SKM-1 treated with dmso at 0.1 percent for 144 hours (cell line): ENCODE results near the gene FAF1.

Source experiments
- DNase-seq: peaks from one replicate; lab custom pipeline; 2025; ENCODE audit not compliant: unreplicated experiment; lab: John Stamatoyannopoulos, UW

The FAF1 gene

DNA sequence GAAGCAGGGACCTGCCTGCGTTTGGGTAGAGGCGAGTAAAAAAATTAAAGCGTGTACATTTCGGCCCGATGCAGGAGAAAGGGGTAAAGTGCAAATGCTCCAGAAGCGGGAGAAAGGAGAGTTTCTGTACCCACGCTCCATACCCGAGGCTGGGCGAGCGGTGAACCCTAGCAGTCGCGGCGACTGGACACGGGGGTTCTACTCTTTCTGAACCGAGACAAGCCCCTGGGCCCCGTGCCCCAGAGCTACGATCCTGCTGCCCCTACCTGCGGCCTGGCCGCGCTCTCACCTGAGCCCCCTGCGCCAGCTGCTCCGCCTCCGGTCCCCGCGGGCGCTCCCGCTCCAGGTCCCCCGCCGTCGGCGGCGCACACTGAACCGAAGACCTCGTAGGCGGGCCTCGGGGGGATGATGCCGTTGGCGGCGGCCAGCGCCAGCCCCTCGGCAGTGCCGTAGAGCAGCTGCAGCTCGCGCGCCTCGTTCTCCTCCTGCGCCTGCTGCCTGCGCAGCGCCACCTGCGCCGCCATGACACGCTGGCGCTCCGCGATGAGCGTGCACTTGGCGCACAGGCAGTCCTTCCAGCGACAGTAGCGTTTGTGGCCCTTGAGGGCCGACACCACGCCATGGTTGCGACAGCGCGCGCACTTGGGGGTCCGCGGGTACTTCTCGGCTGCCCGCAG, 539.2 kb downstream of the FAF1 start:
- no peak for DNase-seq

DNA sequence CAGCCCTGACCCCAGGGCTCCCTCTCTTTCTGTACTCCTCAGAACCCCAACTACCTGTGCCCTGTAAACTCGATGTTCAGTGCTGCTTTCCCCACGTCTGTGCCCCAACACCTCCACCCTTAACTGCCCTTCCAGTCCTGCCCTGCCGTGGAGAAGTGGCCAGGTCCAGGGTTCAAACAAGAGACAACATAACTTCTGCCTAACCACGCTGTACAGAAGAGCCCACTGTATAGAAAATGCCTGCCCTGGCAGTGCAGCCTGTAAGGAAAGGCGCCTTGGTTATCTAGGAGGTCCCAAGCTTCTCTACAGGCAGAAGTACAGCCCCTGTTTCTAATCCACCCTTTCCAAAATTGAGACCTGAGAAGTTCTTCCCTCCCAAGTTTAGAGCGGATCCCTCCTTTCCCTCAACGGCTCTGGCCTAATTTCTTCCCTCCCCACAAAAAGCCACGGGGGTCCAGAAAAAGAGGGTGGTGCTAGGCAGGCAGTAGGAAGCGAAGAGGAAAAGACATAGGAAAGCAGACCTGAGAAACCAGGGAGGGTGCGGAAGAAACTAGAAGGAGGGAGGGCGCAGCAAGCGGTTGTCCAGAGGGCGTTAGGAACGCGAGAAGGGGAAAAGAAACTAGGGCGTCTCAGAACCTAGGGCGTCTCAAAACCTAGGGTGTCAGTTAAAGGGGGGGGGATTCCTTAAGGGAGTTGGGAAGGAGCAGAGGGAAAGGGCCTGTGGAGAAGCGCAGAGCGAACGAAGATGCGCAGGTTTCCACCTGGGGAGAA, 540.0 kb downstream of the FAF1 start:
- DNase-seq, result no peak

DNA sequence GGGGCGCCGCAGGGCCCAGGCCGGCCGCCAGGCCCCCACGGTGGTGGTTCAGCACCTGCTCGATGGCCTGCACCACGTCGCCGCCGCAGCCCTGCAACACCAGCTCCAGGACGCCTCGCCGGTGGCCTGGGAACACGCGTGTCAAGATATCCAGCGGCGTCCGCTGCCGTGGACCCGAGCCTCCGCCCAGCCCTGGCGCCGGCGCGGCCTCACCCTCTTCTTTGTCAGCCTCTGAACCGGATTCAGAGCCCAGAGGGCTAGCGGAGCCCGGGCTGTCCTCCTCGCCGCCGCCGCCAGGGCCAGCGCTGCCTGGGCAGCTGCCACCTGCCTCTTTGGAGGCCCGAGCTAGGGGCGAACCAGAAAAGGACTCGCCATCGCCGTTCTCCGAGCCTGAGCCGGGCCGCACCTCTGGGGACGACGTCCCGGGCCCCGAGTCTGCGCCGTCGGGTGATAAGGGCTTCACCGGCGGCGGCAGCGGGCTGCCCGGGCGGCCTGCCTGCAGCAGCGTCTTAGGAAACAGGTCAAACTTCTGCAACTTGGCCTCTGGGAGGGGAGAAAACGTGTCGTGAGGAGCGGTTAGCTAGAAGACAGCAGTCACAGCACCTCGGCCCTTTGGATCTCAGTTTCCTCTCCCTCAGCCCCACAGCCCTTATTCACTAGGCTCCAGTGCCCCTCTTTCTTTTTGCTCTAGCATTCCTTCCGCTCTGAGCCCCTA, 540.7 kb downstream of the FAF1 start:
- DNase-seq, result no peak

DNA sequence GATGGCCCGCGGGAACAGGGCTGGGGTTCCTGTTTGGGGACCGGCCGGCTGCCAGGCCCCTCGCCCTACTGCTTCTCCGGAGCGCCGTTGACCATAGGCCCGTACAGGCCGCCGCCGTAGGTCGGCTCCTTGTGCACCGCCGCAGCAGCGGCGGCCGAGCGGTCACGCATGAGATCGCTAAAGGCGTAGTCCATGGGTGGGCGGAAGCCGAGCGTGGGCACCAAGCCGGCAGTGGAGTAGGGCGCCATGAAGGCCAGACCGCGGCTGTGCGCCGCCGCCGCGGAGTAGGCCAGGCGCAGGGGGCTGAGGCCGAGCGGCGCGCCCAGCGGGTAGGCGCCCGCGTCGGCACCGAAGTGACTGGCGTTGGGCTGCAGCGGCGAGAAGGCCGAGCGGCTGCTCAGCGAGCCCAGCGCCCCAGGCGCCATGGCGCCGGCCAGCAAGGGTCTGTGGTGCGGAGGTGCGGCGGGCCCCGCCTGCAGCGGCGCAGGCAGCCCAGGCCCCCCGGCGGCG, 541.4 kb downstream of the FAF1 start:
- no peak for DNase-seq

DNA sequence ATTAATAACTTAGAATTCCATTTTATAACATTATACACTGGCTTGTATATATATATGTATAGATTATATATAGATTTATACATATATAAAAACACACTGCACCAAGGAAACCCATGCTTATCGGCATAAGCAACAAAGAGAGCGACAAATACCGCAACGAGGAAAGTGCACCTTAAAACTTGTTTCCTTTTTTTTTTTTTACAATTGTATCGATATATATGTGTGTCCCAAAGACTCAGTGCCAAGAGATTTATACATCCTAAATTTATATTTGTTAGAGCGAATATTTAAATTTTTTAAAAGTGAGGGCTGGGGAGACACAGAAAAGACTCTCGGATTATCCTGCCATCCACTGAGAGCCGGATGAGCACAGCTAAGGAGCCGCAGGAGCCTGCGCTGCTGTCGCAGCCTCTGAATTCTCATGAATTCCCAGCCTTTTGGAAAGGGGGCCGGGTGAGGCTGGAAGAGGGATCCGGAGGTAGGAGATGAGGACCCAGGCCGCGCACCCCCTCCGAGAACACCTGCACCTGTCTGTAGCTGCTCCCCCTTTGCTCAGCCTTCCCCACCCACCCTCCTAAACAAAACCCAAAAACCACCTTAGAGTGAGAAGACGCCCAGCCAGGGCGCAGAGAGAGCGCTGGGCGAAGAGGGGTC, 542.0 kb downstream of the FAF1 start:
- DNase-seq, result no peak

DNA sequence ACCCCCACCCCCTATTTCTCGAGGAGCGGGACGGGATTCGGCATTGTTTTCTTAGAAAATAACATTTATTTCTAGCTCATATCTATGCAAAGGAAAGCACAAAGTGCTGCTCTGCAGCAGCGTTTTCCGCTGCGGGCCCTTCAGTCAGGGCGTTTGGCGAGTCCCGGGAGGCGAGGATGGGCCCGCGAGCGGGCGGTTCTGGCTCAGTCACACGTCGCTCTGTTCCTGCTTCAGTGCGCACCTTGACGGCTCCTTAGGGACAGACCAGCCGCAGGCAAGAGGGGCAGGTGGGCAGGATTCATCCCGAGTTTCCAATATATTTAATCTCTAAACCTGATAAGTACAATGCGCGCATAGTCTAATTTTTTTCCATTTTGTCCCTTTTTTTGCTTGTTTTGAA, 542.6 kb downstream of the FAF1 start:
- DNase-seq, result no peak

DNA sequence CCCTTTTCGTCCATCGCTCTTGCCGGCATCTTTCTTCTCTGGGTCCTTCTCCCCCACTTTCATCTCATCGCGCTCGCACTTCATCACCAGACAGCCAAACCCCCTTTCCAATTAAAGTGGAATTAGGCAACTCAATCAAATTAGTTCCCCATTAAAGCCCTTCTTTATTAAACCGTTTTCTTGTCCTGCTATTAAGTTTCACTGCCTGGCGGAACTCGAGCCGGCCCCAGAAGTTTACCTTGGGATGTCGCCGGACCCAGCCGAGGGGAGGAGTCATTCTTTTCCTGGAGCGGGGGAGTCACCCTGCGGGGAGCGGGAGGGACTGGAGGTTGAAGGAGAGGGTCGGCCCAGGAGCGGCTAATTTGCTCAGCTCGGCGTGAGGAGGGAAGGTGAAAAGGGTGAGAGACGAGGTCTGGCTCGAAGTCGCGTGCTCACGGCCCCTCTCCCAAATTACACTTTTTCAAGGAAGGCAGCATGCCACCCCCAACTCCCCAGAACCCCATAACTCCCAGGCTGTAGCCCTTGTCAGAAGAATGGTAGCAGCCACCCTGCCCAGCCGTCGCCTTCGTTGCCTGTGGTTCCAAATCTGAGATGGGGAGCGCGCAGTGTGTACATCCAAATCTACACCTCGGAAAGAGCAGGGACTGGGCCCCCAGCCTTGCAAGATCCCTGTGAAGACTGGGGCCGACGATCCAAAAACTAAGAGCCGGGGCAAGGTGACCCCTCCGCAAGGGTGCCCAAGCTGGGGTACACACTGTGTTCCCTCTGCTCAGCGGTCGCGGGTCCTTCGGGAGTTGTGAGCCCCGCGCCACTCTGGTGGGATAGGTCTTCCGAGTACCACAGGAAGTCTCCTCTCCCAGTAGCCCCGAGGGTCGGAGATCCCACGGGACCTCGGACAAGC, 543.3 kb downstream of the FAF1 start:
- DNase-seq, result no peak

DNA sequence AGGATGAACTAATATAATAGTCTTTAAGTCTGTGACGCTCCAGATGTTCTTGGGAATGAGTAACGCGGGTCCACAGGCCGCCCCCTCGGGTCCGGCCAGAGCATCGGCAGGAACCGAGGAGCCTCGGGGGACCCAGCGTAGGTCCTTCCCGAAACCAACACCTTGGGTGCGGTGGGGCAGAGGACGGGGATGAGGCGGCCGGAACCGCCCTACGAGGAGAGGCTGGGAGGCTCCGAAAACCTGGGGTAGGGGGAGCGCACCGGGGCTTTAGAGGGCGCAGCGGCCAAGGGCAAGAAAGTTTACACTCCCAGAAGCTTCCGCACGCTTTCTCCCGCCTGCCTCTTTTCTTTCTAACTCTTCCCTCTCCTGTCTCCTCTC, 543.9 kb downstream of the FAF1 start:
- no peak for DNase-seq

DNA sequence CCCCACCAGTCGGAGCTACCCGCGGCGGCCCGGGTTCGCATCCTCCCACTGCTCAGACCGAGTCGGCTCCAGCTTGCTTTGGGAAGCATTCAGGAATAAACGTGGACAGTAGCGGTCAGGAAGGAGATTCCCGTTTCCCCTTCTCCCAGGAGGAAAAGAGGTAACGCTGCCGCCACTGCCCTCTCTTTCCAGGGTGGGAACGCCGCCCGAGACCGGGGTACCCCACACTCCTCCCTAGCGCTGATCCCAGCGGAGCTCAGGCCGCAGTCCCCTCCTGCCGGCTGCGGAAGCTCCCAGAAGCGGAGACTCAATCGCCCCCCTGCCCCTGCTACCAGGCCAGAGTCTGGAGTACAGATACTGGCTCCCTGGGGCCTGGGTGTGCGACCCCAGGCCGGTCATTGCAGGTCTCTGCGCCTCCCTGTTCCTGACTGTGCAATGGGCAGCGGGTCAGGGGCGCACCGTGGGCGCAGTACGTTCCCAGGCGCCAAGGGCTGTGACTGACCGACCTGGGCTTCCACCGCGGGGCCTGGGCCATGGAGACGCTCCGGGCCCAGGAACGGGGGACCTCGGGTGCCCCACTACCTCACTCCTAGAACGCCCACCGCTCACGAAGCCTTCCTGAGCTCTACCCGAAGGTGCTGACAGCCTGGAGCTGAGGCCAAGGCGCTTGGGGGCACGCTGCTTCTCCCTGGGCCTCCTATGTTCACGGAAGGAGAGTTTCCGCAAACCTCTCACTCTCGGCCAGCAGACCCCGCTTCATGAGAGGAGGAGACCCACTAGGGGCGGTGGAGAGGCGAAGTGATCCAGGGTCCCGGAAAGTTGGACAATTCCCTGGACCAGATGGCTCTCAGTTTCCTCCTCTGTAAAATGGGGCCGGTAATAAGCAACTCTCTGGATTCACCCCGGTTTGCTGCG, 544.6 kb downstream of the FAF1 start:
- DNase-seq, result no peak

DNA sequence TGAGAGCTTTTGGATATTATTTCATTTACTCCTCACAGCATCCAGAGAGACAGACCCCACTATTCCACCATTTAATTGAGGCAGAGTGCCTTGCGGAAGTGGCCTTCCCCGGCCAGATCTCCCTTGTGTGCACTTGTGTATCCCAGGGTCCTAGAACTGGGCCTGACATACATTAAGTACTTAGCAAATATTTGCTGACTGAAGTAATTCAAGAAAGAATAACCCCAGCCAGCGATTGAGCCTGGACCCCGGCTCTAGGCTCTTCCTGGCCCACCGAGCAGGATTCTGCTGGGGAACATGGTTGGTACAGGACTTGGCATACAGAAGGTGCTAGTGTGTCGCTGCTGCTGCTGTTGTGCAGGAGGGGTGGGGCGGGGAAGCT, 545.2 kb downstream of the FAF1 start:
- DNase-seq, result no peak

DNA sequence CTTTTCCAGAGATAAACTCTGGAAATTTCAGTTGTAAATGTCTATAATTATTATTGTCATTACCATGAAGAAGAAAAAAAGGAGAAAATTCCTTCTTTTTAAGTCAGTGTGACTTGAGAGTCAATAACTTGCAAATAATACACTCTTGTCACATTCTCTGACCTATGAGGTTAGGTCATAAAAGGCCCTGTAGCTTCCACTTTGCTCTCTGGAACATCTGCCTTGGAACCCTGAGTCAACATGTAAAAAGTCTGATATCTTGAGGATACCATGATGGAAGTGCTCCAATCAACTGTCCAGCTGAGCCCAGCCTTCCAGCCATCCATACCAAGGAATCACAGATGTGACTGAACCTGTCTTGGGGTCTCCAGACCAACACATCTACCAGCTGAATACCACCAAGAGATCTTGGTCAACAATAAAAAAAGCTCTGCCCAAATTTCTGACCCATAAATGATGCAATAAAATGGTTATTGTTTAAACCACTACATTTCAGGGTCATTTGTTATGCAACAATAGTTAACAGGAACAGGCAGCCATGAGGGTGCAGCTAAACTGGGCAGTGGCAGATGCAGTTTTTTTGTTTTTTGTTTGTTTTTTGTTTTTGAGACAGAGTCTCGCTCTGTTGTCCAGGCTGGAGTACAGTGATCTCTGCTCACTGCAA, 547.1 kb downstream of the FAF1 start:
- DNase-seq, result no peak

DNA sequence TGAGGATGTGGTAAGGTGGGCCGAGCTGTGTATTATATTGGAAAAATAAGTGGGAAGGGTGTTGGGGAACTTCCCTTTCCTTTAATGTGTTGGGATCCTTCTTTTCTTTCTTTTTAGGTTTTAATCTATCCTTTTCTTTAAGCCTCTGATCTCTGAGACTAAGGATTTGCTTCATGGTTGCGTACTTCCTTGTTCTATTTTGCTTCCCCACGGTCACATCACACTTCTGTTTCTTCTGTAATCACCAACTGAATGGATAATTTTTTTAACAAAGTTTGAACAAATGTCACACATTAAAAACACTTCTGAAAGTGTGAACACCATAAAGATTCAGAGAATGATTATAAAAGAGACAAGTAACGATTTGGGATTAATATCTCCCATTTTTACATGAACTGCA, 554.3 kb downstream of the FAF1 start:
- no peak for DNase-seq

DNA sequence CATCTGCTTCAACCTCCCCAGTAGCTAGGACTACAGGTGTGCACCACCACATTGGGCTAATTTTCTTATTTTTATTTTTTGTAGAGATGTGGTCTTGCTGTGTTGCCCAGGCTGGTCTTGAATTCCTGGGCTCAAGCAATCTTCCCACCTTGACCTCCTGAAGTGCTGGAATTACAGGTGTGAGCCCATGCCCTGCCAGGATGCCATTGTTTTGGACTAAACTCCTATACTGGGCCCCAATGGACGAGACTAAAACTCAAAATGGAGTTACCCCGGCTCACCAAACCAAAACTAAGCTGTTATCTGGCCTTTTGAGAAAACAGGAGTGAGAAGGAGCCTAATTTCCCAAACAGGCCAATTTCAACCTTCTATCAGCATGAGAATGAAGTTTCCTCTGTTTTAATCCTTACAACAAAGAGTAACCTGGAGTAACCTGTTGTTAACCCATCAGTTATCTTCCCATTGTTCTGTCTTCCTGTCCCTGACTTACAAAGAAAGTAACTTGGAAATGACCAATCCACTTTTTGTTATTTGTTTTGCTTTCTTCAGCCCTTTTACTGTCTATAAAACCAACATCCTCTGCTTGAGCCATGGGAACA, 566.4 kb downstream of the FAF1 start:
- no peak for DNase-seq
